HepG2 (cell line): ENCODE data around the gene ZCCHC10. TPM values are rescaled to one million over a fixed set of nuclear protein-coding genes. Genes with fewer than 3 reads are reported as not detected.
A peak's percentile ranks its signal among the peaks of the same experiment; 100 is the strongest.

Experiments
- ESRRA ChIP-seq: sonication (generic); formaldehyde crosslinking; IDR thresholded peaks from 2 replicates; pipeline ENCODE4 v1.5.1; 2020; ENCODE audit warnings: mild to moderate bottlenecking, low read depth, missing genetic modification reagents
- HCFC1 ChIP-seq: fragments of 150-350 bp; IDR thresholded peaks from 2 replicates; pipeline ENCODE4 v1.6.1; 2014; ENCODE audit warnings: low read depth, low read length
- HOXD1 ChIP-seq: sonication (generic); formaldehyde crosslinking; IDR thresholded peaks from 2 replicates; pipeline ENCODE4 v1.5.0; 2020; ENCODE audit warnings: missing genetic modification reagents
- IKZF5 ChIP-seq: IDR thresholded peaks from 2 replicates; pipeline ENCODE4 v1.6.1; 2018; ENCODE audit warnings: missing genetic modification reagents, mild to moderate bottlenecking, missing compliant biosample characterization
- KLF13 ChIP-seq: sonication (generic); formaldehyde crosslinking; IDR thresholded peaks from 2 replicates; pipeline ENCODE4 v1.4.0; 2020; ENCODE audit warnings: mild to moderate bottlenecking, missing genetic modification reagents
- REXO4 ChIP-seq: sonication (generic); formaldehyde crosslinking; IDR thresholded peaks from 2 replicates; pipeline ENCODE4 v1.8.0; 2022; ENCODE audit warnings: missing genetic modification reagents, mild to moderate bottlenecking, borderline replicate concordance
- RFX1 ChIP-seq: fragments of 450-650 bp; IDR thresholded peaks from 2 replicates; pipeline ENCODE4 v1.6.1; 2017
- SMC3 ChIP-seq: IDR thresholded peaks from 2 replicates; pipeline ENCODE4 v1.6.1; 2011; ENCODE audit warnings: low read length, improper control_type of control experiment
- SP5 ChIP-seq: IDR thresholded peaks from 2 replicates; pipeline ENCODE4 v1.6.1; 2016; ENCODE audit warnings: low read depth, borderline replicate concordance
- TAF15 ChIP-seq: fragments of 200-400 bp; formaldehyde crosslinking; IDR thresholded peaks from one replicate; pipeline ENCODE4 v1.6.1; 2018; ENCODE audit warnings: mild to moderate bottlenecking, low read depth, low read length; ENCODE audit not compliant: poor library complexity, severe bottlenecking
- TARDBP ChIP-seq: sonication (generic); formaldehyde crosslinking; IDR thresholded peaks from 2 replicates; pipeline ENCODE4 v1.8.0; 2022; ENCODE audit warnings: mild to moderate bottlenecking, missing genetic modification reagents
- TMF1 ChIP-seq: sonication (generic); formaldehyde crosslinking; IDR thresholded peaks from 2 replicates; pipeline ENCODE4 v1.8.1; 2022; ENCODE audit warnings: low read depth, missing genetic modification reagents
- ZFX ChIP-seq: sonication (generic); formaldehyde crosslinking; IDR thresholded peaks from 2 replicates; pipeline ENCODE4 v1.4.0; 2020; ENCODE audit warnings: mild to moderate bottlenecking, low read depth, missing genetic modification reagents, moderate library complexity
- ZKSCAN5 ChIP-seq: sonication (generic); formaldehyde crosslinking; IDR thresholded peaks from 2 replicates; pipeline ENCODE4 v1.5.1; 2020; ENCODE audit warnings: mild to moderate bottlenecking, missing genetic modification reagents
- ZNF142 ChIP-seq: sonication (generic); formaldehyde crosslinking; IDR thresholded peaks from 2 replicates; pipeline ENCODE4 v1.4.0; 2020; ENCODE audit warnings: missing genetic modification reagents
- ZNF446 ChIP-seq: sonication (generic); formaldehyde crosslinking; IDR thresholded peaks from 2 replicates; pipeline ENCODE4 v1.5.0; 2020; ENCODE audit warnings: mild to moderate bottlenecking, missing genetic modification reagents
- ZNF670 ChIP-seq: sonication (generic); formaldehyde crosslinking; IDR thresholded peaks from 2 replicates; pipeline ENCODE4 v1.8.0; 2022; ENCODE audit warnings: mild to moderate bottlenecking, missing genetic modification reagents, borderline replicate concordance
- polyA plus RNA-seq, 8 experiments: library from polyadenylated mRNA; depleted of rRNA in 3 of 8; stranded (reverse) in 7 of 8; unstranded in 1 of 8; fragments of >200 nt; fragmentation: Illumina TruSeq in 4 of 8; extraction: Trizol in 4 of 8; gene quantifications; 2 replicates each; pipeline versions ENCODE4 v1.2.1 to v1.2.3, GENCODE V29; 2011 to 2016; ENCODE audit warnings: low read depth in 4 of 8, missing spikeins in 1 of 8, mixed read lengths in 1 of 8; ENCODE audit not compliant: insufficient read depth in 1 of 8
- total RNA-seq, 5 experiments: library from RNA; depleted of rRNA; stranded (reverse); fragments of >200 nt; fragmentation: Illumina TruSeq; extraction: Trizol; gene quantifications; 2 replicates each; pipeline ENCODE4 v1.2.3, GENCODE V29; 2016; ENCODE audit warnings: low read depth in 1 of 5
- TF ChIP-seq, protein P1 (sequence below): sonication (generic); formaldehyde crosslinking; IDR thresholded peaks from 2 replicates; pipeline ENCODE4 v1.5.0; 2020; ENCODE audit warnings: mild to moderate bottlenecking, missing genetic modification reagents, borderline replicate concordance

The ZCCHC10 gene
- total and polyA plus RNA-seq, 2 of the 13 experiments (the other 11 are each of a cell fraction or from before 2014, with no cell fraction given): 40.7 to 48.2 TPM

DNA sequence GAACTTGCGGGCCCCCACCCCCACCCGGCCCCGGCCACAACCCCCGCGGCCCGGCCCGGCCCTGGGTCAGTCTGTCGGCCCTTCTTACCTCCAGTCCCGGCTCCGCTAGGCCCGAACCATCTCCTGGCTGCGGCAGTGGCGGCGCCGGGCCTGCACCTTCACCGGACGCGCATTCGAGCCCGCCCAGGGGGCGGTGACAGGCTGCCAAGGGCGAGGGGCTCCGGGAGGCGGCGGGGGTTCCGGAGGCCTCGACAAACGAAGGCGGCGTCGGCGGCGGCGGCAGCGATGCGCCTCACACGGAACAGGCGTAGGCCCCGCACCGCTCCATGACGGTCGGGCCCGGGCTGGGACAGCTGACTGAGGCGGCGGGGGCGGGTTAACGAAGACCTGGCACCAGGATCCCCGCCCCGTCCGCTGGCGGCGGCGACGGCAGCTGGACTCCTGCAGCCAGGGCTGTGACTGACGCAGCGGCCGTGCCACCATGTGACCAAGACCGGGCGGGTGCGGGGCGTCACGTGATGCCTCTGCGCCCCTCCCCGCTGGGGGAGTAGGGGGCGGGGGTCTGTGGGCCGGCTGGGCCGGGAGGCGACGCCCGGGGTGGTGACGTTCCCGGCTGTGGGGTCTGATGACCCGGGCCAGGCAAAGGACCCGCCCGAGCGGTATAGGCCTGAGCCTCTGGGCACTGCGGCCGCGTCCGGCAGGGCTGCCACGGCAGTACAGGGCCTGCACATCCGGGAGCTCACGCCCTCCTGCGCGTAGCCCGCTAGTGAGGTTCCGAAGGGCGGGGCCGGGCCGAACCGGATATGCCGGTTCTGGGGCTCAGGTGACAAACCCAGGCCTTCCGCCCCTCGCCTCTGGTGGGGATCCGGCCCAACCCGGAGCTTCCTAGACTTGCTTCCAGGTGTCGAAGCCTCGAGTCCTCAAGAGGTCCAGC lies 62.9 kb downstream of the ZCCHC10 start, which contains the start of gene AFF4 (continued):
- TF ChIP-seq ZNF142 (CRISPR knock-in tag): peak; percentile 93; the same call in 1 of the 2 replicates
- TF ChIP-seq RFX1: no peak
- TF ChIP-seq HCFC1: peak; percentile 19; the same call in 1 of the 2 replicates
- peak; percentile 98 for TF ChIP-seq ZFX
- 0 out of 2 replicates have a peak, but pooled peaks have one; percentile 35 for TF ChIP-seq TARDBP (CRISPR knock-in tag)
- no peak for TF ChIP-seq TAF15
- peak; percentile 93 for TF ChIP-seq ZNF670 (CRISPR knock-in tag)
- peak; percentile 69; the same call in 1 of the 2 replicates for TF ChIP-seq SP5
- peak; percentile 96 for TF ChIP-seq IKZF5 (CRISPR knock-in tag)
- TF ChIP-seq ESRRA (CRISPR knock-in tag): peak; percentile 70
- 0 out of 2 replicates have a peak, but pooled peaks have one; percentile 58 for TF ChIP-seq KLF13 (CRISPR knock-in tag)
- TF ChIP-seq HOXD1 (CRISPR knock-in tag): peak; percentile 58
- no peak for TF ChIP-seq REXO4 (CRISPR knock-in tag)
- TF ChIP-seq SMC3: no peak
- TF ChIP-seq, protein P1, sequence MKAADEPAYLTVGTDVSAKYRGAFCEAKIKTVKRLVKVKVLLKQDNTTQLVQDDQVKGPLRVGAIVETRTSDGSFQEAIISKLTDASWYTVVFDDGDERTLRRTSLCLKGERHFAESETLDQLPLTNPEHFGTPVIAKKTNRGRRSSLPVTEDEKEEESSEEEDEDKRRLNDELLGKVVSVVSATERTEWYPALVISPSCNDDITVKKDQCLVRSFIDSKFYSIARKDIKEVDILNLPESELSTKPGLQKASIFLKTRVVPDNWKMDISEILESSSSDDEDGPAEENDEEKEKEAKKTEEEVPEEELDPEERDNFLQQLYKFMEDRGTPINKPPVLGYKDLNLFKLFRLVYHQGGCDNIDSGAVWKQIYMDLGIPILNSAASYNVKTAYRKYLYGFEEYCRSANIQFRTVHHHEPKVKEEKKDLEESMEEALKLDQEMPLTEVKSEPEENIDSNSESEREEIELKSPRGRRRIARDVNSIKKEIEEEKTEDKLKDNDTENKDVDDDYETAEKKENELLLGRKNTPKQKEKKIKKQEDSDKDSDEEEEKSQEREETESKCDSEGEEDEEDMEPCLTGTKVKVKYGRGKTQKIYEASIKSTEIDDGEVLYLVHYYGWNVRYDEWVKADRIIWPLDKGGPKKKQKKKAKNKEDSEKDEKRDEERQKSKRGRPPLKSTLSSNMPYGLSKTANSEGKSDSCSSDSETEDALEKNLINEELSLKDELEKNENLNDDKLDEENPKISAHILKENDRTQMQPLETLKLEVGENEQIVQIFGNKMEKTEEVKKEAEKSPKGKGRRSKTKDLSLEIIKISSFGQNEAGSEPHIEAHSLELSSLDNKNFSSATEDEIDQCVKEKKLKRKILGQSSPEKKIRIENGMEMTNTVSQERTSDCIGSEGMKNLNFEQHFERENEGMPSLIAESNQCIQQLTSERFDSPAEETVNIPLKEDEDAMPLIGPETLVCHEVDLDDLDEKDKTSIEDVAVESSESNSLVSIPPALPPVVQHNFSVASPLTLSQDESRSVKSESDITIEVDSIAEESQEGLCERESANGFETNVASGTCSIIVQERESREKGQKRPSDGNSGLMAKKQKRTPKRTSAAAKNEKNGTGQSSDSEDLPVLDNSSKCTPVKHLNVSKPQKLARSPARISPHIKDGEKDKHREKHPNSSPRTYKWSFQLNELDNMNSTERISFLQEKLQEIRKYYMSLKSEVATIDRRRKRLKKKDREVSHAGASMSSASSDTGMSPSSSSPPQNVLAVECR (CRISPR knock-in tag): peak; percentile 98
- TF ChIP-seq ZKSCAN5 (CRISPR knock-in tag): no peak; the same call in 1 of the 2 replicates
- peak; percentile 96 for TF ChIP-seq ZNF446 (CRISPR knock-in tag)
- TF ChIP-seq TMF1 (CRISPR knock-in tag): no peak; the same call in 1 of the 2 replicates
